IMR-90 (cell line): ENCODE measurements around the gene PNO1.

ENCODE experiments used
- BHLHE40 ChIP-seq: fragments of 150-350 bp; IDR thresholded peaks from 2 replicates; pipeline ENCODE4 v1.6.1; 2016; ENCODE audit warnings: mild to moderate bottlenecking, low read depth, low read length
- CEBPB ChIP-seq: IDR thresholded peaks from 2 replicates; pipeline ENCODE4 v1.6.1; 2012; ENCODE audit warnings: low read depth, low read length, improper control_type of control experiment
- CHD1 ChIP-seq: IDR thresholded peaks from 2 replicates; pipeline ENCODE4 v1.6.1; 2012; ENCODE audit warnings: low read depth, low read length, improper control_type of control experiment
- CTCF ChIP-seq: conservative IDR thresholded peaks from 2 replicates; pipeline ENCODE4 v1.5.1; 2012; ENCODE audit warnings: mild to moderate bottlenecking, low read depth, low read length, improper control_type of control experiment
- FOS ChIP-seq: fragments of 150-350 bp; IDR thresholded peaks from 2 replicates; pipeline ENCODE4 v1.6.1; 2016; ENCODE audit warnings: low read depth, low read length
- MAZ ChIP-seq: IDR thresholded peaks from 2 replicates; pipeline ENCODE4 v1.6.1; 2012; ENCODE audit warnings: low read depth, mild to moderate bottlenecking, low read length, improper control_type of control experiment, moderate library complexity, borderline replicate concordance
- MXI1 ChIP-seq: IDR thresholded peaks from 2 replicates; pipeline ENCODE4 v1.6.1; 2012; ENCODE audit warnings: low read depth, mild to moderate bottlenecking, low read length, moderate library complexity, borderline replicate concordance
- POLR2A ChIP-seq: IDR thresholded peaks from 2 replicates; pipeline ENCODE4 v1.6.1; 2012; ENCODE audit warnings: mild to moderate bottlenecking, low read depth, low read length
- RAD21 ChIP-seq: IDR thresholded peaks from 2 replicates; pipeline ENCODE4 v1.6.1; 2012; ENCODE audit warnings: low read length, improper control_type of control experiment
- RCOR1 ChIP-seq: IDR thresholded peaks from 2 replicates; pipeline ENCODE4 v1.6.1; 2012; ENCODE audit warnings: mild to moderate bottlenecking, low read length, improper control_type of control experiment; ENCODE audit not compliant: insufficient replicate concordance
- RFX5 ChIP-seq: IDR thresholded peaks from 2 replicates; pipeline ENCODE4 v1.8.0; 2012; ENCODE audit warnings: low read depth, mild to moderate bottlenecking, low read length, moderate library complexity
- SMC3 ChIP-seq: fragments of 150-350 bp; IDR thresholded peaks from 2 replicates; pipeline ENCODE4 v1.6.1; 2016; ENCODE audit warnings: low read depth, mild to moderate bottlenecking, antibody characterized with exemption, low read length, moderate library complexity
- TF ChIP-seq, protein P1 (sequence below): fragments of 150-350 bp; IDR thresholded peaks from 2 replicates; pipeline ENCODE4 v1.6.1; 2017; ENCODE audit warnings: mild to moderate bottlenecking, antibody characterized with exemption, low read length, low read depth

DNA sequence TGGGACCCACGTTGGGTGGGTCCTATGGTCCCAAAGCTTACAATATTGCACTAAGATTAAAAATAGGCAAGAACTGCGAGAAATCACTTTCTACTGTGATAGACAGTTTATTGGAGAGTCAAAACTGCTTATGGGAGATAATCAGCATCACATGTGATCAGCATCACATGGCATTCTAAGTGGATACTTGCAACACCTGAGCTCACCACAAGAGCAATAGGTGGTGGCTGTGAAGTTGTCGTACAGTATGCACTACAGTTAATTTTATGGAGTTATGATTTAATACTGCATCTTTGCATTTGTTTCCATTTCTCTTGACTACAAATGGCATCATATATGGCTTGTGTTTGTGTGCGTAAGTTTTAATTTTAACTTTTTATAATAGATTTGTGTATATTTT is 11.6 kb downstream of the PNO1 start:
- TF ChIP-seq CTCF: no peak
- no peak for TF ChIP-seq MXI1
- TF ChIP-seq SMC3: no peak
- TF ChIP-seq POLR2A: no peak
- TF ChIP-seq, protein P1, sequence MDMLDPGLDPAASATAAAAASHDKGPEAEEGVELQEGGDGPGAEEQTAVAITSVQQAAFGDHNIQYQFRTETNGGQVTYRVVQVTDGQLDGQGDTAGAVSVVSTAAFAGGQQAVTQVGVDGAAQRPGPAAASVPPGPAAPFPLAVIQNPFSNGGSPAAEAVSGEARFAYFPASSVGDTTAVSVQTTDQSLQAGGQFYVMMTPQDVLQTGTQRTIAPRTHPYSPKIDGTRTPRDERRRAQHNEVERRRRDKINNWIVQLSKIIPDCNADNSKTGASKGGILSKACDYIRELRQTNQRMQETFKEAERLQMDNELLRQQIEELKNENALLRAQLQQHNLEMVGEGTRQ: peak; percentile 28; the same call in 1 of the 2 replicates
- no peak for TF ChIP-seq MAZ
- no peak for TF ChIP-seq CHD1
- no peak for TF ChIP-seq RCOR1
- TF ChIP-seq BHLHE40: no peak
- no peak for TF ChIP-seq RAD21
- TF ChIP-seq CEBPB: no peak
- no peak for TF ChIP-seq RFX5
- no peak for TF ChIP-seq FOS
